GM23338 (cell line): ENCODE measurements around the gene KIAA1217. TPM values are rescaled to one million over a fixed set of nuclear protein-coding genes. Genes with fewer than 3 reads are reported as not detected.

ENCODE experiments used
- ATAC-seq: fragments of 200-7000 bp; cut with Tn5 transposase; 3 replicates; pipeline ENCODE4 v1.9.1; 2020
- DNase-seq: peaks from one replicate; pipeline ENCODE4 v3.0.0-alpha.2; 2015; ENCODE audit warnings: low spot score
- H2AFZ ChIP-seq: fragments of 200-600 bp; sonication (generic); 2 replicates; pipeline ENCODE4 v1.8.0; 2016; ENCODE audit warnings: antibody characterized with exemption, mild to moderate bottlenecking, moderate library complexity
- H3F3A ChIP-seq: fragments of 200-600 bp; sonication (generic); replicated peaks from 2 replicates; pipeline ENCODE4 v1.8.0; 2017; ENCODE audit warnings: antibody characterized with exemption, mixed run types, low read depth
- H3K27ac ChIP-seq: fragments of 200-600 bp; sonication (generic); 2 replicates; pipeline ENCODE4 v1.6.1; 2016; ENCODE audit warnings: low read depth
- H3K27me3 ChIP-seq: fragments of 200-600 bp; sonication (generic); 2 replicates; pipeline ENCODE4 v1.8.0; 2016; ENCODE audit warnings: mild to moderate bottlenecking, mixed run types, moderate library complexity; ENCODE audit not compliant: insufficient read depth
- H3K36me3 ChIP-seq: fragments of 200-600 bp; sonication (generic); 2 replicates; pipeline ENCODE4 v1.8.0; 2016; ENCODE audit warnings: mild to moderate bottlenecking; ENCODE audit not compliant: insufficient read depth
- H3K4me1 ChIP-seq: fragments of 200-600 bp; sonication (generic); 2 replicates; pipeline ENCODE4 v1.8.0; 2016; ENCODE audit warnings: mild to moderate bottlenecking, moderate library complexity; ENCODE audit not compliant: insufficient read depth
- H3K4me2 ChIP-seq: fragments of 200-600 bp; sonication (generic); 2 replicates; pipeline ENCODE4 v1.7.1; 2017; ENCODE audit warnings: mixed run types
- H3K4me3 ChIP-seq: fragments of 200-600 bp; sonication (generic); 2 replicates; pipeline ENCODE4 v1.6.1; 2016; ENCODE audit warnings: mixed run types
- H3K79me2 ChIP-seq: fragments of 200-600 bp; sonication (generic); replicated peaks from 2 replicates; pipeline ENCODE4 v1.8.0; 2017; ENCODE audit warnings: mild to moderate bottlenecking; ENCODE audit not compliant: insufficient read depth
- H3K9me2 ChIP-seq: fragments of 200-600 bp; sonication (generic); 2 replicates; pipeline ENCODE4 v1.8.0; 2017; ENCODE audit not compliant: insufficient read depth
- H4K20me1 ChIP-seq: fragments of 200-600 bp; sonication (generic); replicated peaks from 2 replicates; pipeline ENCODE4 v1.8.0; 2017; ENCODE audit warnings: mild to moderate bottlenecking; ENCODE audit not compliant: insufficient read depth
- H3K27ac Mint-ChIP-seq: 2 replicates; pipeline ENCODE4 v1.8.0; 2020; ENCODE audit warnings: inconsistent platforms, mild to moderate bottlenecking, moderate library complexity, mixed read lengths
- H3K27me3 Mint-ChIP-seq: 3 replicates; pipeline ENCODE4 v1.8.0; 2022; ENCODE audit warnings: low read depth, mild to moderate bottlenecking, moderate library complexity, mixed read lengths, inconsistent platforms; ENCODE audit not compliant: insufficient read depth, poor library complexity
- H3K36me3 Mint-ChIP-seq: 3 replicates; pipeline ENCODE4 v1.8.0; 2021; ENCODE audit warnings: low read depth, mild to moderate bottlenecking, inconsistent platforms, moderate library complexity, mixed read lengths
- H3K4me1 Mint-ChIP-seq: 3 replicates; pipeline ENCODE4 v1.8.0; 2020; ENCODE audit warnings: mild to moderate bottlenecking, inconsistent platforms, mixed read lengths
- H3K4me3 Mint-ChIP-seq: 3 replicates; pipeline ENCODE4 v1.8.0; 2021; ENCODE audit warnings: moderate library complexity, mild to moderate bottlenecking, inconsistent platforms, mixed read lengths
- H3K9me3 Mint-ChIP-seq: 3 replicates; pipeline ENCODE4 v1.8.0; 2020; ENCODE audit warnings: moderate library complexity, mild to moderate bottlenecking, inconsistent platforms, mixed read lengths
- CREB1 ChIP-seq: fragments of 250-450 bp; sonication (Bioruptor Pico); IDR thresholded peaks from 2 replicates; pipeline ENCODE4 v1.5.0; 2020; ENCODE audit warnings: low read depth, mild to moderate bottlenecking, moderate library complexity
- EZH2 ChIP-seq: fragments of 200-600 bp; sonication (generic); IDR thresholded peaks from one replicate; pipeline ENCODE4 v1.8.0; 2017; ENCODE audit warnings: antibody characterized with exemption, mild to moderate bottlenecking, low read depth; ENCODE audit not compliant: unreplicated experiment
- EZH2phosphoT487 ChIP-seq: fragments of 200-600 bp; sonication (generic); IDR thresholded peaks from one replicate; pipeline ENCODE4 v1.8.1; 2018; ENCODE audit warnings: antibody characterized with exemption; ENCODE audit not compliant: unreplicated experiment
- JUNB ChIP-seq: IDR thresholded peaks from one replicate; pipeline ENCODE4 v1.6.1; 2016; ENCODE audit warnings: antibody characterized with exemption; ENCODE audit not compliant: unreplicated experiment
- NANOG ChIP-seq: IDR thresholded peaks from 2 replicates; pipeline ENCODE4 v1.6.1; 2016; ENCODE audit warnings: antibody characterized with exemption, borderline replicate concordance
- POLR2AphosphoS5 ChIP-seq: IDR thresholded peaks from 2 replicates; pipeline ENCODE4 v1.6.1; 2016; ENCODE audit warnings: antibody characterized with exemption, low read depth
- STAT1 ChIP-seq: IDR thresholded peaks from one replicate; pipeline ENCODE4 v1.6.1; 2016; ENCODE audit warnings: antibody characterized with exemption; ENCODE audit not compliant: unreplicated experiment
- ZNF331 ChIP-seq: fragments of 250-450 bp; sonication (Bioruptor Pico); IDR thresholded peaks from 2 replicates; pipeline ENCODE4 v1.5.0; 2020; ENCODE audit warnings: low read depth, mild to moderate bottlenecking, moderate library complexity
- polyA plus RNA-seq: library from polyadenylated mRNA; unstranded; fragments of >200 nt; fragmentation: Nextera tagmentation; extraction: Ambion mirVana; gene quantifications from 2 replicates; pipeline ENCODE4 v1.2.1, GENCODE V29; 2016
- total RNA-seq: library from RNA; depleted of rRNA; stranded (reverse); fragments of >200 nt; shearing (Covaris generic); gene quantifications from 2 replicates; pipeline ENCODE4 v1.2.3, GENCODE V29; 2014
- TF ChIP-seq, protein P1 (sequence below), 2 experiments: fragments of 200-600 bp in 1 of 2; sonication (generic) in 1 of 2; conservative IDR thresholded peaks; 2 replicates each; pipeline versions ENCODE4 v1.5.1 to v1.6.1; 2016 to 2017; ENCODE audit warnings: antibody characterized with exemption in 2 of 2, low read depth in 2 of 2, mild to moderate bottlenecking in 2 of 2, moderate library complexity in 1 of 2
- TF ChIP-seq, protein P2 (sequence below): fragments of 250-450 bp; sonication (Bioruptor Pico); IDR thresholded peaks from 2 replicates; pipeline ENCODE4 v1.5.0; 2020; ENCODE audit warnings: mild to moderate bottlenecking, moderate library complexity
- TF ChIP-seq, protein P3 (sequence below): IDR thresholded peaks from 2 replicates; pipeline ENCODE4 v1.6.1; 2016; ENCODE audit warnings: antibody characterized with exemption

Gene KIAA1217
- total and polyA plus RNA-seq, 2 experiments from 2014 or later: 6.4 to 9.1 TPM

DNA sequence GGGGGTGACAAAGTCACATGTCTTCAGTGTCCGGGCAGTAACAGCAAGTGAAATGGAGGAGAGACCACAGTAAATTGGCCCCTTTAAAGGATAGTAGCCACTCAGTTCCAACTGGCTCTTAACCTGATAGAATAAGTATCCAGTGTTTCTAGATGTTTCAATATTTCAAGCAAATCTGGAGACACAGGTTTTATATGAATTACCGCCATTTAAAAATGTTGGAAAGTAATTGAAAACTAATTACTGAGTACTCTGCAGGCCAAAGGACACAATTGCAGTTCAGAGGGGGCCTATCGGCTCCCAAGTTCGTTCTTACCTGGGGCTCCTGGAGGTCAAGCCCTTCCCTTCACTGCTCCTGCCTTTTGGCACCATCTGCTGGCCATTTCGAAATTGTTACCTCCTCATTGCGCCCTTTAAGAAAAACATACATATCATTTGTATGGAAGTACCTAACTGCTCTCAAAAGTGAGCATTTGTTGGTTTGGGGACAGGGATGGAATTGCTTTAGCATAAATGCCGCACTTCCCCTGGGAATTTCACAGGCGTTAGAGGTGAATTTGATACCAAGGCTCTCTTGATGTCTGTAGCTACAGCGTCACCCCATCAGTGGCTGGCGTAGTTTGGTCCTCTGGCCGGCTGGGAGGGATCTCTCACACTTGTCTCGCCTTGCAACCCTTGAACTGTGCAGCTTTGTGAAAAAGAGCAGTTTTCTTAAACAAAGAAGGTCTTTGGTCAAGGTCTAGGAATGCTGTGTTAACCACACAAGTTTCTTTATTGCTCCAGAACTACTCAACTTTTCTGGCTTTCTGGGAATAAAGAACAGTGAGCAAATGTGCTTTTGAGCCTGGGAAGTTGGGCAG lies 294.8 kb downstream of the KIAA1217 start:
- H3K27me3 Mint-ChIP-seq: peaks cover 2% of the 10 kb centered on the region
- TF ChIP-seq, protein P1, sequence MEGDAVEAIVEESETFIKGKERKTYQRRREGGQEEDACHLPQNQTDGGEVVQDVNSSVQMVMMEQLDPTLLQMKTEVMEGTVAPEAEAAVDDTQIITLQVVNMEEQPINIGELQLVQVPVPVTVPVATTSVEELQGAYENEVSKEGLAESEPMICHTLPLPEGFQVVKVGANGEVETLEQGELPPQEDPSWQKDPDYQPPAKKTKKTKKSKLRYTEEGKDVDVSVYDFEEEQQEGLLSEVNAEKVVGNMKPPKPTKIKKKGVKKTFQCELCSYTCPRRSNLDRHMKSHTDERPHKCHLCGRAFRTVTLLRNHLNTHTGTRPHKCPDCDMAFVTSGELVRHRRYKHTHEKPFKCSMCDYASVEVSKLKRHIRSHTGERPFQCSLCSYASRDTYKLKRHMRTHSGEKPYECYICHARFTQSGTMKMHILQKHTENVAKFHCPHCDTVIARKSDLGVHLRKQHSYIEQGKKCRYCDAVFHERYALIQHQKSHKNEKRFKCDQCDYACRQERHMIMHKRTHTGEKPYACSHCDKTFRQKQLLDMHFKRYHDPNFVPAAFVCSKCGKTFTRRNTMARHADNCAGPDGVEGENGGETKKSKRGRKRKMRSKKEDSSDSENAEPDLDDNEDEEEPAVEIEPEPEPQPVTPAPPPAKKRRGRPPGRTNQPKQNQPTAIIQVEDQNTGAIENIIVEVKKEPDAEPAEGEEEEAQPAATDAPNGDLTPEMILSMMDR (conservative IDR thresholded peaks at IDR 0.05; ENCODE audit: low read depth in 2 of 2): peak; percentile 88 to 92
- TF ChIP-seq ZNF331 (CRISPR knock-in tag): no peak
- Histone ChIP-seq H3K27me3 (no peaks in the 10 kb centered on the region), H3K4me2 (no peak overlapping the region), H3F3A (no peaks in the 10 kb centered on the region), H3K9me2 (no peaks in the 10 kb centered on the region), H3K4me1 (no peaks in the 10 kb centered on the region), H3K27ac (no peak overlapping the region), H3K79me2 (no peaks in the 10 kb centered on the region), H3K4me3 (no peak overlapping the region), H2AFZ (no peak overlapping the region), H3K36me3 (no peaks in the 10 kb centered on the region), H4K20me1 (no peaks in the 10 kb centered on the region)
- ATAC-seq (peak; percentile 99), DNase-seq (peak; percentile 90)
- H3K4me1 Mint-ChIP-seq: peaks cover 5% of the 10 kb centered on the region; the same call in 2 of the 3 replicates
- H3K27ac Mint-ChIP-seq: peak overlapping the region; percentile 84
- H3K4me3 Mint-ChIP-seq: no peak overlapping the region
- peaks cover 4% of the 10 kb centered on the region; the same call in 1 of the 3 replicates for H3K36me3 Mint-ChIP-seq
- H3K9me3 Mint-ChIP-seq: peaks cover 4% of the 10 kb centered on the region; the same call in 1 of the 3 replicates

DNA sequence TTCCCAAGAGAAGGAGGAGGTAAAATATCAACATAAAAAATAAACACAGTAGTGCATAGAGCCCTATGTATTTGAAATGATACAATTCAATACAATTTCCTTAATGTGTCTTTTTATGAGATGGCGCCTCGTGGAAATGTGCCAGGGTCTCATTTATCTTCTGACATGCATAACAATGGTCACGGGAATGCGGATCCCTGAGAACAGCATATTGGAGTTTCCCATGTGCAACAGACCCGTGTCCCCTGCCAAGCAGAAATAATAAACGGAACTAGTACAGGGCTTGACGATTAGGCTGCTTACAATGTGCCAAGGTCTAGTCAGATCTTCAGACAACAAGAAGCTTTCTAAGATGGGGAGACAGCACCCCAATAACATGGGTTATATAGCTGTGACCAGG lies 296.8 kb downstream of the KIAA1217 start:
- no peaks in the 10 kb centered on the region for H3K36me3 ChIP-seq
- no peaks in the 10 kb centered on the region for H4K20me1 ChIP-seq
- H3K27me3 ChIP-seq: no peaks in the 10 kb centered on the region
- H3K4me3 ChIP-seq: no peak overlapping the region
- Mint-ChIP-seq H3K9me3 (peaks cover 4% of the 10 kb centered on the region; the same call in 1 of the 3 replicates), H3K4me3 (no peak overlapping the region), H3K27ac (no peak overlapping the region), H3K4me1 (peaks cover 5% of the 10 kb centered on the region; the same call in 2 of the 3 replicates), H3K27me3 (peaks cover 2% of the 10 kb centered on the region), H3K36me3 (peaks cover 4% of the 10 kb centered on the region; the same call in 1 of the 3 replicates)
- no peaks in the 10 kb centered on the region for H3K4me1 ChIP-seq
- no peak overlapping the region for H3K27ac ChIP-seq
- H3K4me2 ChIP-seq: no peak overlapping the region
- no peak for ATAC-seq
- H3K9me2 ChIP-seq: no peaks in the 10 kb centered on the region
- H2AFZ ChIP-seq: no peak overlapping the region
- no peaks in the 10 kb centered on the region for H3F3A ChIP-seq
- DNase-seq: no peak
- H3K79me2 ChIP-seq: no peaks in the 10 kb centered on the region
- TF ChIP-seq, protein P2, sequence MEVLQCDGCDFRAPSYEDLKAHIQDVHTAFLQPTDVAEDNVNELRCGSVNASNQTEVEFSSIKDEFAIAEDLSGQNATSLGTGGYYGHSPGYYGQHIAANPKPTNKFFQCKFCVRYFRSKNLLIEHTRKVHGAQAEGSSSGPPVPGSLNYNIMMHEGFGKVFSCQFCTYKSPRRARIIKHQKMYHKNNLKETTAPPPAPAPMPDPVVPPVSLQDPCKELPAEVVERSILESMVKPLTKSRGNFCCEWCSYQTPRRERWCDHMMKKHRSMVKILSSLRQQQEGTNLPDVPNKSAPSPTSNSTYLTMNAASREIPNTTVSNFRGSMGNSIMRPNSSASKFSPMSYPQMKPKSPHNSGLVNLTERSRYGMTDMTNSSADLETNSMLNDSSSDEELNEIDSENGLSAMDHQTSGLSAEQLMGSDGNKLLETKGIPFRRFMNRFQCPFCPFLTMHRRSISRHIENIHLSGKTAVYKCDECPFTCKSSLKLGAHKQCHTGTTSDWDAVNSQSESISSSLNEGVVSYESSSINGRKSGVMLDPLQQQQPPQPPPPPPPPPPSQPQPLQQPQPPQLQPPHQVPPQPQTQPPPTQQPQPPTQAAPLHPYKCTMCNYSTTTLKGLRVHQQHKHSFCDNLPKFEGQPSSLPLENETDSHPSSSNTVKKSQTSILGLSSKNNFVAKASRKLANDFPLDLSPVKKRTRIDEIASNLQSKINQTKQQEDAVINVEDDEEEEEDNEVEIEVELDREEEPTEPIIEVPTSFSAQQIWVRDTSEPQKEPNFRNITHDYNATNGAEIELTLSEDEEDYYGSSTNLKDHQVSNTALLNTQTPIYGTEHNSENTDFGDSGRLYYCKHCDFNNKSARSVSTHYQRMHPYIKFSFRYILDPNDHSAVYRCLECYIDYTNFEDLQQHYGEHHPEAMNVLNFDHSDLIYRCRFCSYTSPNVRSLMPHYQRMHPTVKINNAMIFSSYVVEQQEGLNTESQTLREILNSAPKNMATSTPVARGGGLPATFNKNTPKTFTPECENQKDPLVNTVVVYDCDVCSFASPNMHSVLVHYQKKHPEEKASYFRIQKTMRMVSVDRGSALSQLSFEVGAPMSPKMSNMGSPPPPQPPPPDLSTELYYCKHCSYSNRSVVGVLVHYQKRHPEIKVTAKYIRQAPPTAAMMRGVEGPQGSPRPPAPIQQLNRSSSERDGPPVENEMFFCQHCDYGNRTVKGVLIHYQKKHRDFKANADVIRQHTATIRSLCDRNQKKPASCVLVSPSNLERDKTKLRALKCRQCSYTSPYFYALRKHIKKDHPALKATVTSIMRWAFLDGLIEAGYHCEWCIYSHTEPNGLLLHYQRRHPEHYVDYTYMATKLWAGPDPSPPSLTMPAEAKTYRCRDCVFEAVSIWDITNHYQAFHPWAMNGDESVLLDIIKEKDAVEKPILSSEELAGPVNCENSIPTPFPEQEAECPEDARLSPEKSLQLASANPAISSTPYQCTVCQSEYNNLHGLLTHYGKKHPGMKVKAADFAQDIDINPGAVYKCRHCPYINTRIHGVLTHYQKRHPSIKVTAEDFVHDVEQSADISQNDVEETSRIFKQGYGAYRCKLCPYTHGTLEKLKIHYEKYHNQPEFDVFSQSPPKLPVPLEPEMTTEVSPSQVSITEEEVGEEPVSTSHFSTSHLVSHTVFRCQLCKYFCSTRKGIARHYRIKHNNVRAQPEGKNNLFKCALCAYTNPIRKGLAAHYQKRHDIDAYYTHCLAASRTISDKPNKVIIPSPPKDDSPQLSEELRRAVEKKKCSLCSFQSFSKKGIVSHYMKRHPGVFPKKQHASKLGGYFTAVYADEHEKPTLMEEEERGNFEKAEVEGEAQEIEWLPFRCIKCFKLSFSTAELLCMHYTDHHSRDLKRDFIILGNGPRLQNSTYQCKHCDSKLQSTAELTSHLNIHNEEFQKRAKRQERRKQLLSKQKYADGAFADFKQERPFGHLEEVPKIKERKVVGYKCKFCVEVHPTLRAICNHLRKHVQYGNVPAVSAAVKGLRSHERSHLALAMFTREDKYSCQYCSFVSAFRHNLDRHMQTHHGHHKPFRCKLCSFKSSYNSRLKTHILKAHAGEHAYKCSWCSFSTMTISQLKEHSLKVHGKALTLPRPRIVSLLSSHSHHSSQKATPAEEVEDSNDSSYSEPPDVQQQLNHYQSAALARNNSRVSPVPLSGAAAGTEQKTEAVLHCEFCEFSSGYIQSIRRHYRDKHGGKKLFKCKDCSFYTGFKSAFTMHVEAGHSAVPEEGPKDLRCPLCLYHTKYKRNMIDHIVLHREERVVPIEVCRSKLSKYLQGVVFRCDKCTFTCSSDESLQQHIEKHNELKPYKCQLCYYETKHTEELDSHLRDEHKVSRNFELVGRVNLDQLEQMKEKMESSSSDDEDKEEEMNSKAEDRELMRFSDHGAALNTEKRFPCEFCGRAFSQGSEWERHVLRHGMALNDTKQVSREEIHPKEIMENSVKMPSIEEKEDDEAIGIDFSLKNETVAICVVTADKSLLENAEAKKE: no peak
- TF ChIP-seq JUNB (no peak), ZNF331 (CRISPR knock-in tag) (no peak), EZH2phosphoT487 (no peak), EZH2 (no peak), POLR2AphosphoS5 (no peak), CREB1 (CRISPR knock-in tag) (no peak), NANOG (no peak), STAT1 (no peak)
- TF ChIP-seq, protein P3, sequence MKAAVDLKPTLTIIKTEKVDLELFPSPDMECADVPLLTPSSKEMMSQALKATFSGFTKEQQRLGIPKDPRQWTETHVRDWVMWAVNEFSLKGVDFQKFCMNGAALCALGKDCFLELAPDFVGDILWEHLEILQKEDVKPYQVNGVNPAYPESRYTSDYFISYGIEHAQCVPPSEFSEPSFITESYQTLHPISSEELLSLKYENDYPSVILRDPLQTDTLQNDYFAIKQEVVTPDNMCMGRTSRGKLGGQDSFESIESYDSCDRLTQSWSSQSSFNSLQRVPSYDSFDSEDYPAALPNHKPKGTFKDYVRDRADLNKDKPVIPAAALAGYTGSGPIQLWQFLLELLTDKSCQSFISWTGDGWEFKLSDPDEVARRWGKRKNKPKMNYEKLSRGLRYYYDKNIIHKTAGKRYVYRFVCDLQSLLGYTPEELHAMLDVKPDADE: no peak
